GM13976 (cell line): Measurements from ENCODE around the gene CYFIP1.

Experiments
- DNase-seq: peaks from one replicate; pipeline ENCODE4 v3.0.0; 2012; ENCODE audit warnings: low spot score
- in situ Hi-C: fragments of 300-500 bp; cut with MboI; formaldehyde crosslinking; loops from one replicate; pipeline ENCODE4 v1.12.0; 2022; ENCODE audit warnings: low sequenced_read_pairs, mixed read lengths, inconsistent platforms; ENCODE audit not compliant: unreplicated experiment
- TF ChIP-seq, protein P1 (sequence below): IDR thresholded peaks from 2 replicates; pipeline ENCODE4 v1.5.1; 2012; ENCODE audit warnings: borderline replicate concordance, mild to moderate bottlenecking; ENCODE audit not compliant: insufficient read depth; ENCODE audit errors: extremely low read depth, missing control alignments, control extremely low read depth

CYFIP1 gene

DNA sequence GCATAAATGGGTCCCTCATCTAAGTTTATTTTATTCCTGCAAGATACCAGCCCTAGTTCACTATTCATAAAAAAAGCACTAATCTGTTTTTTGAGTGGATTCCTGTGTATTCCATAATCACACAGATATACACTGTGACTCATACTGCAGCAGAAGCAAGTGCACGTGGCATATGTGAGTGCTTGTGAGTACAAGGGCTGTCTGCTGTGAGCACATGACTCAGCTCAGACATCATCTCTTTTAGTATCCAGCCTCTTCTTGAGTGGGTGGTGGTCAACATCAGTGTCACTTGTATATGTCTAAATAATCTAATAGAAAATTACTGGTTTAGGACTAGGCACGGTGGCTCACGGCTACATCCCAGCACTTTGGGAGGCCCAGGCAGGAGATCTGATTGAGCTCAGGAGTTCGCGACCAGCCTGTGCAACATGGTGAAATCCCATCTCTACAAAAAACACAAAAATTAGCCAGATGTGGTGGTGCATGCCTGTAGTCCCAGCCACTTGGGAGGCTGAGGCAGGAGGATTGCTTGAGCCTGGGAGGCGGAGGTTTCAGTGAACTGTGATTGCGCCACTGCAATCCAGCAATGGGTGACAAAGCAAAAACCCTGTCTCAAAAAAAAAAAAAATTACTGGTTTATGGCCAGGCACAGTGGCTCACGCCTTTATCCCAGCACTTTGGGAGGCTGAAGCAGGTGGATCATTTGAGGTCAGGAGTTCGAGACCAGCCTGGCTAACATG lies 91.9 kb downstream of the CYFIP1 start:
- no peak for DNase-seq
- in situ Hi-C loops, result no loop called here

DNA sequence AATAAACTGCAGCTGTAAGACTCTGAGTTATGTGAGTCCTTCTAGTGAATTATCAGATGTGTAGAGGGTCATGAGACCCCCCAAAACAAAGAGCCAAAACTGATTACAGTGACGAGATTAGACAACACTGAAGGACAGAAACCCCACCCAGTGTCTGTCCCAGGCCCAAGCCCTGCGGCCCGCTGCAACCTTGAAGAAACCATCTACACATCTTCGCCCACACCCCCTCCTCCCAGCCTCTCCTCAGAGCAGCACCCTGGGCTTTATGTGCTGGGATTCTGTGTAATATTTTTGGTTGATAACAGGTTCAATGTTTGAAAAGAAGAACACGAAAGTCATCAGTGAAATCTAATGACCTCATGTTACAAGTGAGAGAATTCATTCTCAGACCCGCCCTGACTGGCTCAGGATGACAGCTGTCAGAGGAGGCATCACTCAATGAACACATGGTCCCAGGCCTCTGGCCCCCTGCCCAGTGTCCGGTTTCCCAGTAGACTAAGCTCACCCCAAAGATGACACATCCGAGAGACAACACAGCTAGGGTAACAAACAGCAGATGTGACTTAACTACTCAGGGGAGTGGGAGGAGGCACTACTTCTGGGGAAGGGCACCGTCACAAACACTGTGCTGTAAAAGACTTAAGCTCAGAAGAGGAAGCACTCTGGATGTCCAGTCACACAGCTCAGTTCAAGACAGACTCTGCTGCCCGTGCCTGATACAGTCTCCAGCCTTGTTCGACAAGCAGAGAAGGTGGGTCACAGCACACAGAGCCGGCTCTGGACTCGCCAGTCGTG lies 92.8 kb downstream of the CYFIP1 start:
- no peak for DNase-seq
- in situ Hi-C loops, result no loop called here
- TF ChIP-seq, protein P1, sequence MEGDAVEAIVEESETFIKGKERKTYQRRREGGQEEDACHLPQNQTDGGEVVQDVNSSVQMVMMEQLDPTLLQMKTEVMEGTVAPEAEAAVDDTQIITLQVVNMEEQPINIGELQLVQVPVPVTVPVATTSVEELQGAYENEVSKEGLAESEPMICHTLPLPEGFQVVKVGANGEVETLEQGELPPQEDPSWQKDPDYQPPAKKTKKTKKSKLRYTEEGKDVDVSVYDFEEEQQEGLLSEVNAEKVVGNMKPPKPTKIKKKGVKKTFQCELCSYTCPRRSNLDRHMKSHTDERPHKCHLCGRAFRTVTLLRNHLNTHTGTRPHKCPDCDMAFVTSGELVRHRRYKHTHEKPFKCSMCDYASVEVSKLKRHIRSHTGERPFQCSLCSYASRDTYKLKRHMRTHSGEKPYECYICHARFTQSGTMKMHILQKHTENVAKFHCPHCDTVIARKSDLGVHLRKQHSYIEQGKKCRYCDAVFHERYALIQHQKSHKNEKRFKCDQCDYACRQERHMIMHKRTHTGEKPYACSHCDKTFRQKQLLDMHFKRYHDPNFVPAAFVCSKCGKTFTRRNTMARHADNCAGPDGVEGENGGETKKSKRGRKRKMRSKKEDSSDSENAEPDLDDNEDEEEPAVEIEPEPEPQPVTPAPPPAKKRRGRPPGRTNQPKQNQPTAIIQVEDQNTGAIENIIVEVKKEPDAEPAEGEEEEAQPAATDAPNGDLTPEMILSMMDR, result no peak

More for the DNA sequence above, 91.9 kb downstream of the CYFIP1 start:
- TF ChIP-seq, protein P1, result no peak

DNA sequence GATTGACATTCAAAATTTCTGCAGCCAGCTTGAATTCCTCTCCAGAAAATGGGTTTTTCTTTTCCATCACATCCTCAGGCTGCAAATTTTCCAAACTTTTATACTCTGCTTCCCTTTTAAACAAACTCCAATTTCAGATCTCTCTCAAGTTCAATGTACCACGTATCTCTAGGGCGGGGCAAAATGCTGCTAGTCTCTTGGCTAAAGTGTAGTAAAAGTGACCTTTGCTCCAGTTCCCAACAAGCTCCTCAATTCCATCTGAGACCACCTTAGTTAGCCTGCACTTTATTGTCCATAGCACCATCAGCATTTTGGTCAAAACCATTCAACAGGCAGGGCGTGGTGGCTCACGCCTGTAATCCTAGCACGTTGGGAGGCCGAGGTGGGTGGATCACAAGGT lies 95.0 kb downstream of the CYFIP1 start:
- in situ Hi-C loops, result no loop called here
- TF ChIP-seq, protein P1, result no peak

DNA sequence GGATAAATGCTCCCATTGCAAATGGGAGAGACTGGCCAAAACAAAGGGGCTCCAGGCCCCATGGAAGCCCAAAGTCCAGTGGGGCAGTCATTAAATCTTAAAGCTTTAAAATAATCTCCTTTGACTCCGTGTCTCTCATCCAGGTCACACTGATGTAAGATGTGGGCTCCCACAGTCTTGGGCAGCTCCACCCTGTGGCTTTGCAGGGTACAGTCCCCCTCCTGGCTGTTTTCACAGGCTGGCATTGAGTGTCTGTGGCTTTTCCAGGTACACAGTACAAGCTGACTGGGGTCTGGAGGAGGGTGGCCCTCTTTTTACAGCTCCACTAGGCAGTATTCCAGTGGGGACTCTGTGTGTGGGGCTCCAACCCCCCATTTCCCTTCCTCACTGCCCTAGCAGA lies 95.8 kb downstream of the CYFIP1 start:
- no peak for DNase-seq
- TF ChIP-seq, protein P1, result peak; percentile 10
- in situ Hi-C loops, result no loop called here

More for the DNA sequence above, 95.0 kb downstream of the CYFIP1 start:
- DNase-seq, result no peak

DNA sequence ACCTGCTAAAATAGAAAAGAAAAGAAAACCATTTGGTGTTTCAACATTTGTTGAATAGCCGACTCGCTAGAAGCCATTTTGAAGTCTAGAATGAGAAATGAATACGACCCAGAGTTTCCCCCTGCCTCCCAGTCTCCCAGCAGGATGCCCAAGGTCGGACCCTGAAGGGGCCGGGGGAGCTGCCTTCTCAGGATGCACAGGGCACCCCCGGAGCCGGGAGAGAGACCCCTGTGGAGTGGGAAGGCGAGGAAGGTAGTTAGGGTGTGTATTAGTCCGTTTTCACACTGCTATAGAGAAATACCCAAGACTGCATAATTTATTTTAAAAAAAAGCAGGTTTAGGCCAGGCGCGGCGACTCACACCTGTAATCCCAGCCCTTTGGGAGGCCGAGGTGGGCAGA lies 97.0 kb downstream of the CYFIP1 start:
- DNase-seq, result no peak
- in situ Hi-C loops, result no loop called here
- TF ChIP-seq, protein P1, result no peak

DNA sequence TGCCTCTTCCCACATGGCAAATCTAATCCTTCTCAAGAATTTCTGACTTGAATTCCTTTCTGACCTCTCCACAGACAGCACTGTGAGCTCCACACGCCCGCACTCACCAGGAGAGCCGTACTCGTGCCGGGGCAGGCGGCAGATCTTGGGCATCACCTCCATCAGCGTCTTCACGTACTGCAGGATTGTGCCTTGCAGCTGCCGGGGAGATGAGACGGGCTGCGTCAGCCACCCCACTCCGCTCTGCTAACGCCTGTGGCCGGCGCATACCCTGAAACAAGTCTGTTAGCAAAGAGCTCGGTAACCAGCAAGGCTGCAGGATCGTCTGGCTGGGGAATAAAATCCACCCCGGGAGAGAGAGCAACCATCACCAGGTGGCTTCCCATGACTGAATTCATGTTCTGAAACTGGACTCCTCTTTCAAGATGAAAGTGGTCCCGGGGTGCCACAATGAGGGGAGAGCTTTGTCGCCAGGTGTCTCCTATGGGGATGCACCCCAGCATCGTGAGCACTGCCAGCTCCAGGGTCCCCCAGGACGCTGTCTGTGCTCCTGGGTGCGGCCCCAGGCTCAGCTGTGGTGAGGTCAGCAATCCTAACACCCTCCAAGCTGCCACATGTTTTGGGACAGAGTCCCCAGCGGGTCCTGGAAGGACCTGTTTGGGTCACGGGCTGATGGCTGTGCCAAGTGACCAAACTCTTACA lies 98.3 kb downstream of the CYFIP1 start:
- DNase-seq, result no peak
- TF ChIP-seq, protein P1, result no peak
- in situ Hi-C loops, result no loop called here
